ENCODE data around the gene ST3GAL3.

The ST3GAL3 gene

DNA sequence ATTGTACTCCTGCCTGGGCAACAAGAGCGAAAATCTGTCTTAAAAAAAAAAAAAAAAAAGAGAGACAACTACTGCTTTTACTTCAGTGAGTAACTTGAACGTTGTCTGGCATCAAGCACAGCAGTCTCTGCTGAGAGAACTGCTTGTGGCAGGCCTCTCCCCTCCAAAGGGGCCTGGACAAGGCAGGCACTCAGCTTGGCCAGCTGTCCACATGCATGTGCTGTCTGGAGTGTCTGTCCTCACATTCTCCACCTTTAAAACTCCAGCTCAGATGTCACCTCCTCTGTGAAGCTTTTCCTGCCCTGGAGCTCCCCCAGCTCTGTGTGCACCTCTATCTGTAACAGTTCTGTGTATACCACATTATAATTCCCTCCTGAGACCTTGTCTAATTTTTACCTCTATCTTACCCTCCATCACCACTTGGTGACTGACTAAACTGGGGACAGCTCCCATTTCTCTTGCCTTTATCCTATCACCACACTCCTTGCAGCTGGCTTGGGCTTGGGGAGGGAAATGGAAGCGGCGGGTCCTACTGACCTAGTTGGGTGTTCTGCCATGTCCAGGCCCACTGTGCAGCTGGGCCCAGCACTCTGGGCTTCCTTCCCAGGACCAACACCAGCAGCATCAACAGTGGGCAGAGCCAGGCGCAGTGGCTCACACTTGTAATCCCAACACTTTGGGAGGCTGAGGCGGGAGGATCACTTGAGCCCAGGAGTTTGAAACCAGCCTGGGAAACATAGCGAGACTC is 154.8 kb downstream of the ST3GAL3 start:
- no peak for DNase-seq (ENCODE audit: low read depth, low spot score)
- Histone ChIP-seq H3K4me3 (ENCODE audit: low read length) (no peak overlapping the region), H3K36me3 (ENCODE audit: control insufficient read depth, insufficient read depth, low read length) (no peaks in the 10 kb centered on the region), H3K9me3 (ENCODE audit: control insufficient read depth, insufficient read depth, low read length) (no peaks in the 10 kb centered on the region), H3K27me3 (ENCODE audit: control insufficient read depth, insufficient read depth, low read length) (no peaks in the 10 kb centered on the region), H3K4me1 (ENCODE audit: control insufficient read depth, insufficient read depth, low read length) (0 out of 2 replicates have a peak, but pooled peaks cover 4% of the 10 kb centered on the region), H3K27ac (ENCODE audit: low read length) (no peak overlapping the region)
- WGBS (ENCODE audit: insufficient coverage, insufficient read length) = no CpG with 5 or more reads among the region's 7 CpGs

- DNase-seq (ENCODE audit: low read depth, low spot score) = no peak
- Histone ChIP-seq H3K4me3 (ENCODE audit: low read length) (no peak overlapping the region), H3K9me3 (ENCODE audit: control insufficient read depth, insufficient read depth, low read length) (no peaks in the 10 kb centered on the region), H3K36me3 (ENCODE audit: control insufficient read depth, insufficient read depth, low read length) (no peaks in the 10 kb centered on the region), H3K27me3 (ENCODE audit: control insufficient read depth, insufficient read depth, low read length) (no peaks in the 10 kb centered on the region), H3K4me1 (ENCODE audit: control insufficient read depth, insufficient read depth, low read length) (no peaks in the 10 kb centered on the region), H3K27ac (ENCODE audit: low read length) (no peak overlapping the region)
- no CpG with 5 or more reads among the region's 7 CpGs for WGBS (ENCODE audit: insufficient coverage, insufficient read length)
Observed at GRCh38 chr1:43864111-43865045, 157.0 kb downstream of the ST3GAL3 start.

- Histone ChIP-seq H3K9me3 (ENCODE audit: control insufficient read depth, insufficient read depth, low read length) (no peaks in the 10 kb centered on the region), H3K4me3 (ENCODE audit: low read length) (no peak overlapping the region), H3K36me3 (ENCODE audit: control insufficient read depth, insufficient read depth, low read length) (no peaks in the 10 kb centered on the region), H3K27ac (ENCODE audit: low read length) (no peak overlapping the region), H3K27me3 (ENCODE audit: control insufficient read depth, insufficient read depth, low read length) (no peaks in the 10 kb centered on the region), H3K4me1 (ENCODE audit: control insufficient read depth, insufficient read depth, low read length) (peaks cover 2% of the 10 kb centered on the region; the same call in 1 of the 2 replicates)
- no peak for DNase-seq (ENCODE audit: low read depth, low spot score)
- no CpG with 5 or more reads among the region's 2 CpGs for WGBS (ENCODE audit: insufficient coverage, insufficient read length)
Observed at GRCh38 chr1:43866201-43866600, 158.9 kb downstream of the ST3GAL3 start.

- no peak overlapping the region for H3K27ac ChIP-seq (ENCODE audit: low read length)
- H3K9me3 ChIP-seq (ENCODE audit: control insufficient read depth, insufficient read depth, low read length) = no peaks in the 10 kb centered on the region
- DNase-seq (ENCODE audit: low read depth, low spot score) = no peak
- no CpG with 5 or more reads among the region's 2 CpGs for WGBS (ENCODE audit: insufficient coverage, insufficient read length)
- H3K27me3 ChIP-seq (ENCODE audit: control insufficient read depth, insufficient read depth, low read length) = no peaks in the 10 kb centered on the region
- no peaks in the 10 kb centered on the region for H3K36me3 ChIP-seq (ENCODE audit: control insufficient read depth, insufficient read depth, low read length)
- H3K4me3 ChIP-seq (ENCODE audit: low read length) = no peak overlapping the region
- H3K4me1 ChIP-seq (ENCODE audit: control insufficient read depth, insufficient read depth, low read length) = peaks cover 2% of the 10 kb centered on the region; the same call in 1 of the 2 replicates
Observed at GRCh38 chr1:43867976-43868740, 160.8 kb downstream of the ST3GAL3 start.

GRCh38 chr1:43868741-43869067 is 161.4 kb downstream of the ST3GAL3 start:
- peaks cover 2% of the 10 kb centered on the region; the same call in 1 of the 2 replicates for H3K4me1 ChIP-seq (ENCODE audit: control insufficient read depth, insufficient read depth, low read length)
- no peak for DNase-seq (ENCODE audit: low read depth, low spot score)
- H3K27ac ChIP-seq (ENCODE audit: low read length) = no peak overlapping the region
- no peaks in the 10 kb centered on the region for H3K36me3 ChIP-seq (ENCODE audit: control insufficient read depth, insufficient read depth, low read length)
- no peaks in the 10 kb centered on the region for H3K27me3 ChIP-seq (ENCODE audit: control insufficient read depth, insufficient read depth, low read length)
- no peak overlapping the region for H3K4me3 ChIP-seq (ENCODE audit: low read length)
- no CpG with 5 or more reads among the region's 2 CpGs for WGBS (ENCODE audit: insufficient coverage, insufficient read length)
- no peaks in the 10 kb centered on the region for H3K9me3 ChIP-seq (ENCODE audit: control insufficient read depth, insufficient read depth, low read length)

- no peak overlapping the region; the same call in 1 of the 2 replicates for H3K4me3 ChIP-seq (ENCODE audit: low read length)
- H3K27me3 ChIP-seq (ENCODE audit: control insufficient read depth, insufficient read depth, low read length) = no peaks in the 10 kb centered on the region
- no peak overlapping the region for H3K27ac ChIP-seq (ENCODE audit: low read length)
- WGBS (ENCODE audit: insufficient coverage, insufficient read length) = no CpG with 5 or more reads among the region's 3 CpGs
- H3K9me3 ChIP-seq (ENCODE audit: control insufficient read depth, insufficient read depth, low read length) = no peaks in the 10 kb centered on the region
- H3K36me3 ChIP-seq (ENCODE audit: control insufficient read depth, insufficient read depth, low read length) = no peaks in the 10 kb centered on the region
- no peak for DNase-seq (ENCODE audit: low read depth, low spot score)
- H3K4me1 ChIP-seq (ENCODE audit: control insufficient read depth, insufficient read depth, low read length) = peaks cover 2% of the 10 kb centered on the region; the same call in 1 of the 2 replicates
Observed at GRCh38 chr1:43870306-43870705, 163.0 kb downstream of the ST3GAL3 start.

DNA sequence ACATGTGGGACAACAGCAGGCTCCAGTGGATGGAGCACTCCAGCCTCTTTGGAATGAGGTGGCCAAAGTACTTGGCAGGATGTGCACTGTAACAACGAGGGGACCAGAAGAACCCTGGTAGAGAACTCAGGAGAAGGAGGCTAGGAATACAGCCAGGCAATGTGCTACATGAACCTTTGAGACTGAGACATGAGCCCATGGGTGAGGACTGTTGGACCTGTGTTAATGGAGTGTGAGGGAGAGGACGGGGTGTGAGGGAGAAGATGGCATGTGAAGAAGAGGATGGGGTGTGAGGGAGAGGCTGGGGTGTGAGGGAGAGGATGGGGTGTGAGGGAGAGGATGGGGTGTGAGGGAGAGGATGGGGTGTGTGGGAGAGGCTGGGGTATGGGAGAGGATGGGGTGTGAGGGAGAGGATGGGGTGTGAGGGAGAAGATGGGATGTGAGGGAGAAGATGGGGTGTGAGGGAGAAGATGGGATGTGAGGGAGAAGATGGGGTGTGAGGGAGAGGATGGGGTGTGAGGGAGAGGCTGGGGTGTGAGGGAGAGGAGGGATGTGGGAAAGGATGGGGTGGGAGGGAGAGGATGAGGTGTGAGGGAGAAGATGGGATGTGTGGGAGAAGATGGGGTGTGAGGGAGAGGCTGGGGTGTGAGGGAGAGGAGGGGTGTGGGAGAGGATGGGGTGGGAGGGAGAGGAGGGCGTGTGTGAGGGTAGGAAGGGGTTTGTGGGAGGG is 164.0 kb downstream of the ST3GAL3 start:
- 100% methylated on average over 1 of the region's 3 CpGs for WGBS (ENCODE audit: insufficient coverage, insufficient read length)
- H3K4me1 ChIP-seq (ENCODE audit: control insufficient read depth, insufficient read depth, low read length) = peaks cover 2% of the 10 kb centered on the region; the same call in 1 of the 2 replicates

GRCh38 chr1:43872280-43872679 is 164.9 kb downstream of the ST3GAL3 start:
- no peaks in the 10 kb centered on the region for H3K36me3 ChIP-seq (ENCODE audit: control insufficient read depth, insufficient read depth, low read length)
- no peak overlapping the region for H3K27ac ChIP-seq (ENCODE audit: low read length)
- no peaks in the 10 kb centered on the region for H3K9me3 ChIP-seq (ENCODE audit: control insufficient read depth, insufficient read depth, low read length)
- no CpG with 5 or more reads among the region's 5 CpGs for WGBS (ENCODE audit: insufficient coverage, insufficient read length)
- no peak for DNase-seq (ENCODE audit: low read depth, low spot score)
- peaks cover 2% of the 10 kb centered on the region; the same call in 1 of the 2 replicates for H3K4me1 ChIP-seq (ENCODE audit: control insufficient read depth, insufficient read depth, low read length)
- no peaks in the 10 kb centered on the region for H3K27me3 ChIP-seq (ENCODE audit: control insufficient read depth, insufficient read depth, low read length)
- H3K4me3 ChIP-seq (ENCODE audit: low read length) = no peak overlapping the region

More for the DNA sequence above, 164.0 kb downstream of the ST3GAL3 start:
- Histone ChIP-seq H3K27me3 (ENCODE audit: control insufficient read depth, insufficient read depth, low read length) (no peaks in the 10 kb centered on the region), H3K9me3 (ENCODE audit: control insufficient read depth, insufficient read depth, low read length) (no peaks in the 10 kb centered on the region), H3K27ac (ENCODE audit: low read length) (no peak overlapping the region), H3K36me3 (ENCODE audit: control insufficient read depth, insufficient read depth, low read length) (no peaks in the 10 kb centered on the region), H3K4me3 (ENCODE audit: low read length) (no peak overlapping the region)
- DNase-seq (ENCODE audit: low read depth, low spot score) = no peak

GRCh38 chr1:43873851-43874250 is 166.5 kb downstream of the ST3GAL3 start:
- Histone ChIP-seq H3K9me3 (ENCODE audit: control insufficient read depth, insufficient read depth, low read length) (no peaks in the 10 kb centered on the region), H3K4me1 (ENCODE audit: control insufficient read depth, insufficient read depth, low read length) (peaks cover 2% of the 10 kb centered on the region; the same call in 1 of the 2 replicates), H3K4me3 (ENCODE audit: low read length) (no peak overlapping the region), H3K36me3 (ENCODE audit: control insufficient read depth, insufficient read depth, low read length) (no peaks in the 10 kb centered on the region), H3K27me3 (ENCODE audit: control insufficient read depth, insufficient read depth, low read length) (no peaks in the 10 kb centered on the region), H3K27ac (ENCODE audit: low read length) (no peak overlapping the region)
- DNase-seq (ENCODE audit: low read depth, low spot score) = no peak

Data from iPS DF 6.9 (cell line).